BJ (cell line): ENCODE measurements around the gene MPL. TPM values are rescaled to one million over a fixed set of nuclear protein-coding genes. Genes with fewer than 3 reads are reported as not detected.

ENCODE experiments used
- CTCF ChIA-PET: fragments of 350-600 bp; formaldehyde crosslinking; extraction: SDS; loops from one replicate; lab custom pipeline; 2021; ENCODE audit warnings: antibody characterized with exemption, inconsistent platforms; lab: Yijun Ruan, JAX
- POLR2A ChIA-PET: fragments of 300-600 bp; sonication (Branson Sonifier 250); formaldehyde crosslinking; extraction: SDS; loops from one replicate; lab custom pipeline; 2021; ENCODE audit warnings: antibody characterized with exemption; lab: Charles Lee
- DNase-seq: peaks from one replicate; pipeline ENCODE4 v3.0.0-alpha.2; 2011; ENCODE audit warnings: low read depth
- H3K27me3 ChIP-seq: 2 replicates; pipeline ENCODE4 v1.6.0; 2011; ENCODE audit warnings: low read length; ENCODE audit not compliant: control insufficient read depth, insufficient read depth
- H3K36me3 ChIP-seq: 2 replicates; pipeline ENCODE4 v1.5.1; 2011; ENCODE audit warnings: low read length; ENCODE audit not compliant: control insufficient read depth, insufficient read depth
- H3K4me3 ChIP-seq: 2 replicates; pipeline ENCODE4 v1.5.1; 2011; ENCODE audit warnings: low read depth, mild to moderate bottlenecking, control low read depth, low read length
- CTCF ChIP-seq: IDR thresholded peaks from 2 replicates; pipeline ENCODE4 v1.5.1; 2011; ENCODE audit warnings: low read depth, mild to moderate bottlenecking, control low read depth, inconsistent platforms, low read length, moderate library complexity; ENCODE audit not compliant: insufficient read depth
- polyA plus RNA-seq: library from polyadenylated mRNA; depleted of rRNA; stranded (reverse); fragments of >200 nt; gene quantifications from 2 replicates; pipeline ENCODE4 v1.2.3, GENCODE V29; 2011

The MPL gene
- polyA plus RNA-seq, 1 experiment = not detected

- CTCF ChIA-PET = interaction anchor here (1.5 kb wide), 1 partner anchor 14 kb away, joined by 4 read pairs; no protein-coding TSS in a partner anchor
- POLR2A ChIA-PET = no interaction called here
- peaks cover 1% of the 10 kb centered on the region; the same call in 1 of the 2 replicates for H3K27me3 ChIP-seq
- H3K4me3 ChIP-seq = no peak overlapping the region
- DNase-seq = no peak
- H3K36me3 ChIP-seq = no peaks in the 10 kb centered on the region
- no peak for TF ChIP-seq CTCF
These were observed 31.5 kb upstream of the MPL start for GRCh38 chr1:43305926-43306687.

GRCh38 chr1:43306688-43307457 lies 30.7 kb upstream of the MPL start:
- Histone ChIP-seq H3K27me3 (peaks cover 1% of the 10 kb centered on the region; the same call in 1 of the 2 replicates), H3K36me3 (no peaks in the 10 kb centered on the region), H3K4me3 (no peak overlapping the region)
- CTCF ChIA-PET = interaction anchor here (0.7 to 1.5 kb wide), 2 partner anchors 12 to 13 kb away, joined by 3 to 4 read pairs; no protein-coding TSS in a partner anchor
- no peak for DNase-seq
- TF ChIP-seq CTCF = no peak
- POLR2A ChIA-PET = no interaction called here

- TF ChIP-seq CTCF = no peak
- CTCF ChIA-PET = interaction anchor here (0.7 to 1.5 kb wide), 3 partner anchors 11 to 81 kb away, joined by 3 to 4 read pairs (median 3); no protein-coding TSS in a partner anchor
- Histone ChIP-seq H3K27me3 (0 out of 2 replicates have a peak, but pooled peaks cover 1% of the 10 kb centered on the region), H3K36me3 (no peaks in the 10 kb centered on the region), H3K4me3 (no peak overlapping the region)
- DNase-seq = no peak
- POLR2A ChIA-PET = no interaction called here
These were observed 30.0 kb upstream of the MPL start for GRCh38 chr1:43307458-43308158.

- H3K36me3 ChIP-seq = no peaks in the 10 kb centered on the region
- ChIA-PET CTCF (interaction anchor here (1.5 kb wide), 1 partner anchor 82 kb away, joined by 3 read pairs; no protein-coding TSS in a partner anchor), POLR2A (no interaction called here)
- no peak for DNase-seq
- H3K4me3 ChIP-seq = no peak overlapping the region
- no peak for TF ChIP-seq CTCF
- no peaks in the 10 kb centered on the region for H3K27me3 ChIP-seq
These were observed 28.8 kb upstream of the MPL start for GRCh38 chr1:43308635-43309404.
